ENCODE measurements around the gene GNAO1.

GNAO1 gene

DNA sequence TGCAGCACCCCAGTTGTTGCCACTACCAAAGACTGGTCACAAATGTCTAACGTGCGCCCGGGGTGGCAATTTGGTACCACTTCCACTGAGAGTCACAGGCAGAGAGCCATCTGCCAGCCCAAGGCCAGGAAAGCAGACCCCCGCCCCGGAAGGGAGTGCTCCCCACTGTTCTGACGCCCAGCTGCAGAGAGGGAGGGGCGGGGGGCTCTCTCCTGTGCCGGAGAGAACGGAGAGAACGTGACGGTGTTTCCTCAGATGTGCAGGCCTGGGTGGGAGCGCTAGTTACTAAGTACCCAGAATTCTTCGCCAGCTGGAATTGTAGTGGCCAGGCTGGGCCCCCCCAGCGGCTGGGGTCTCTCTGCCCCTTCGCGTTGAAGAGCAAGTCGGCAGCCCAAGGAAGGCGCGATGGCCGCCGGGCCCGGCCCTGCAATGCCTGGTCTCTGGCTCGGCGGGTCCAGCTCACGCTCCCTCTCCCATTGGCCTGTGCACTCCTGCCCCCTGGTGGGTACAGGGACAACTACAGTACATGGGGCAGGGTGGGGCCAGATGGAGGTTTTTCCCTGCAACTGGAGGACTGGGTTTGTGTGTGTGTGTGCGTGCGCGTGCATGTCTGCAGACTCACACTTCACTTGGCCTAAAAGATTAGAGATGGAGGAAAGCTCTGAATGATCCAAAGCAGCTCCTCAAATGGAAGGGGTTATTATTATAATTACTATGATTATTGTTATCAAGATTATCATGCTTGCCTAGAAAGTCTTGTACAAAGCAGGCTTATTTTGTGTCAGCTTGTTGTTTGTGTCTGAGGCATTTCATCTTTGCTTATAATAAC is 126.9 kb downstream of the GNAO1 start:
- DNase-seq: peak; percentile 55

GRCh38 chr16:56318827-56319140 is 127.5 kb downstream of the GNAO1 start:
- no peak for DNase-seq

GRCh38 chr16:56319376-56319775 is 128.1 kb downstream of the GNAO1 start:
- DNase-seq: no peak

GRCh38 chr16:56320056-56320455 is 128.8 kb downstream of the GNAO1 start:
- DNase-seq: no peak

DNA sequence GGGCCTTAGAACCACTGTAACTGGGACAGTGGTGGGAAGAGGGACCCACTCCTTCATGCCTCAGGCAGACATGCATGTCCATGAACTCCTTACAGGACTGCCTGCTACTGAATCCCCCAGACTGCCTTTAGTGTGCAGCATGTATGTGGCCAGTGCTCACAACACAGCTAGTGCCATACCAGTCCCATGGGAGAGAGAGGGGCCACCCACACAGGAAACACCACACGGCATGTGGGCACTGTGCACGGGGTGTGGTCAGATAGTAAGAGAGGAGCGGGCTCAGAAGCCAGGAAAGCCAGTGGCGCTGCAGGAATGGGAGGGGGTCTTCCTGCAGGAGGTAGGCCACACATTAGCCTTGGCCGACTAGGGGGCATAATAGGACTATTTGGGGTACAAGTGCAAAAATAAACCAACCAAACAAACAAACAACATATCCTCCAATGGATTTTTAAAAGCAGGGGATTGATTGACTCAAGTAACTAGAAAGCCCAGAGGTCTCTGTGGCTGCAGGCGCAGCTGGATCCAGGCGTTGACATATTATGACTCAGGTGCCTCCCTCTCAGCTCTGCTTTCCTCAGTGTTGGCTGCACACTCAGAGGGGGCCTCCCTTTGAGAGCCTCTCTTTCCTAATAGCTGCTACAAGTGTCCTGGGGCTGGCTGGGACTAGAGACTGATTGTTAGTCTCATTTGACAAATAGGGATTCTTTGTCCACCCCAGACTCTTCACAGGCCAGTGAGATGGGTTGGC is 129.7 kb downstream of the GNAO1 start:
- no peak for DNase-seq

DNA sequence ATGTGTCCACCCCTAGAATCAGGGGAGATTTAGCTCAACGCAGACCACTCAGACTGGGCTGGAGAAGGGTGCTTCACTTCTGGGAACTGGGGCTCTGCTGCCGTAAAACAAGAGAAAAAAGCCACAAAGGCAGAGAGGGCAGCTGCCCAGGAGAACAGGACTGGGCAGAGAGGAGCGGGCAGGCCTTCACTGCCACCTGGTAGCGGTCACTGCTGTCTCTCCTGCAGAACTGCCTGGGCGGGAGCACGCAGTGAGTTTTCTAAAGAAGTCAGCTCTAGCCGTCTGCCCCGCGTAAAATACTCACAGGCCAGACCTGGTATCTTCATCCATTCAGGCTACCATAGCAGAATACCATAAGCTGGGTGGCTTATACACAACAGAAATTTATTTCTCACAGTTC is 130.3 kb downstream of the GNAO1 start:
- DNase-seq: no peak

GRCh38 chr16:56324406-56324805 is 133.1 kb downstream of the GNAO1 start:
- no peak for DNase-seq

DNA sequence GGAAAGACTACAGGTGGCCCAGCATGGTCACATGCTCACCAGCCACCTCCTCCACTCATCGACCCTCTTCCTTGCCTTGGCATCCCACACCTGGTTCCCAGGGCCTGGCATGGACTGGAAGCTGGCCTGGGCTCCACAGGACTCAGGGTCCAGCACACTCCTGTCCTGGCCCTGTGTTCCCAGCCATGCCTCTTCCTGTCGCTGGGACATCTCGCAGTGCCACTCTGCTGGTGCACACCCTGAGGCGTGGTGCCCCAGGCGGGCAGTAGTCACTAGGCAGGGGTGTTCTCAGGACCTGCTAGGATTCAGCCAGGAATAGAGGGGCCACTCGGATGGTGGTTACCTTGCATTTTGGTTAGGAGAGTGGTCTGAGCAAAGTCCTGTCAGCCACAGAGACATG is 134.7 kb downstream of the GNAO1 start:
- no peak for DNase-seq

GRCh38 chr16:56327071-56327928 is 136.0 kb downstream of the GNAO1 start:
- DNase-seq: no peak

DNA sequence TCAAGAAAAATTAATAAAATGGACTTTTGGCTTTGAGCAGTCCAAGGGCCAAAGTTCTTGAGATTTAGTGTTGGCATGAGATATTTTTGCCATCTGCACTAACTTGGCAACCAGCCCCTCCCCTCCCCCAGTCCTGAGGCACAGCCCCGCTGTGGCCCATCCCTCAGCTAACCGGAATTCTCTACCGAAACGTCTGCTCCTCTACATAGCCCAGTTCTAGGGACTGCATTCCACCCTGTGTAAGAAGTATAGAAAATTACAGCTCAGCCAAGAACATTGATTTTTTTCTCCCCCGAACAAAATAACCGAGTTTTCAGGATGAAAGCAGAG is 136.6 kb downstream of the GNAO1 start:
- no peak for DNase-seq

- no peak for DNase-seq
These were observed 137.2 kb downstream of the GNAO1 start for GRCh38 chr16:56328276-56329022.

- no peak for DNase-seq
These were observed 138.6 kb downstream of the GNAO1 start for GRCh38 chr16:56329887-56330286.

DNA sequence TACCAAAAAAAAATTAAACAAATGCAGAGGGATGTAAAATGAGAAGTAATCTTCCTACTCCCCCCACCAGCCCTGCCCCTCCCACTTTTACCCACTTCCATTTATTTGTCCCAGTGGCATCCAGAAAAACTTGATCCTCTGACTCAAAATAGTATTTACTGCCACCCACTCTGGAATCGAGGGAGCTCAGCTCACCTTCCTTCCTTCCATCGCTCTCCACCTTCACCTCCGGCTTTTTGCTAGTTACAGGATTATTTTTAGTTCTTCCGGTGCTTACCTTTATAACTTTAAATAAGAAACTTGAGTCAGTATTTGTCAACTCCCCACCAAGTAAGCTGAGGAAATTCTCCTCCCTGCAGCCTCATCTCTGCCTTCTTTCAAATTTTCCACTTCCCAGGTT is 139.2 kb downstream of the GNAO1 start:
- DNase-seq: no peak

- no peak for DNase-seq
These were observed 140.1 kb downstream of the GNAO1 start for GRCh38 chr16:56331399-56331798.

DNA sequence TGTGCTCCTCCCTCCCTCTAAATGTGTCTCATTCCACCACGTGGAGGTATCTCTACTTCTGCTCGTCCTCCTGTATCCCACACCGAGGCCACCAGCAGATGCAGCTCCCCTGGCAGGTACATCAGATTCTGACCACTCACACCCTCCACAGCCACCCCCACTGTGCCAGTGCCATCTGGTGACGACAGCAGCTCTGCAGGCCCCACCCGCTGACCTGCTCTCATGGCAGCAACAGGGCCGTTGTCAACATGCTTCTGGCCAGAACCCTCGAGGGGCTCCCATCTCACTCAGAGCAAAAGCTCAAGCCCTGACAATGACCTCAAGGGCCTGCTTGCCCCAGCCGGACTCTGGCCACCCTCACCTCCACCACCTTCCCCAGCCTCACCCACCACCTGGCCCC is 140.6 kb downstream of the GNAO1 start:
- DNase-seq: no peak

DNA sequence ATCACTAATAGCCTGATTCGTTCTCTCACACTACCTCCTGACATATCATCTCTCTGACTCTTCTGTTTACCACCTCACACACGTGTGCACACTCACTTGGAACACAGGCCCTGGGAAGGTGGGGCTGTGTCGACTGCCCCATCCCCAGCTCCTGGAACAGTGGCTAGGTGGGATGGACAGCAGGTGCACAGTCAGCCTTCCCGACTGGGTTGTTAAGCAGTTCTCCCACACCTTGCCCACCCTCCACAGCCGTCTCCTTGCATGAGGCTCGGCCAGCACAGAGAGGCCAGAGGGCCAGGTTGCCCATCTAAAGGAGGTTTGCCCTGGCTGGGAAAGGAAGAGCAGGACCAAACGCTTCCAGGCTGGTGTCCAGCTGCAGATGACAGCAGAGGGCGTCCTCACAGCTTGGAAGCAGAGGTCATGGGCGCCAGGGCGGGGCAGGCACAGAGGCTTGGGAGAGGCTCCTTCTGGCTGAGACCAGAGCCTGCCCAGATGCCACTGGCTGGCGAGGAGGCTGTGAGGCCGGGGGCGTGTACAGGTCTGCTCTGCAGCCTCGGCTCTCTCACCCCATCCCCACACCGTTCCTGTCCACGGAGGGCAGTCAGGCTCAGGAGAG is 141.3 kb downstream of the GNAO1 start:
- no peak for DNase-seq

DNA sequence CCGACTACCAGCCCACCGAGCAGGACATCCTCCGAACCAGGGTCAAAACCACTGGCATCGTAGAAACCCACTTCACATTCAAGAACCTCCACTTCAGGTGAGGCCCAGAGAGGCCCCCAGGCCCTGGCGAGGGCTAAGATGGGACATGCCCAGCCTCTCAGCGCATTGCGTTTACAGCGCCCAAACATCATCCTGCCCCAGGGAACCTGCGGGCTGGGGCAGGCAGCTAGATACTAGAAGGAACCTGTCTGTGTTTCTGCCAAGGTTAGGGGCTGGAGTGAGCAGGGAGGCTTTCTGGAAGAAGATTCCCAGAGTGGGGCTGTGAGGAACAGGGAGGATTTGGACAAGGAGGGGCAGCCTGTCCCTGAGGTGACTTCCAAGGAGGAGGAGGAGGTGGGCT is 143.5 kb downstream of the GNAO1 start:
- DNase-seq: no peak

DNA sequence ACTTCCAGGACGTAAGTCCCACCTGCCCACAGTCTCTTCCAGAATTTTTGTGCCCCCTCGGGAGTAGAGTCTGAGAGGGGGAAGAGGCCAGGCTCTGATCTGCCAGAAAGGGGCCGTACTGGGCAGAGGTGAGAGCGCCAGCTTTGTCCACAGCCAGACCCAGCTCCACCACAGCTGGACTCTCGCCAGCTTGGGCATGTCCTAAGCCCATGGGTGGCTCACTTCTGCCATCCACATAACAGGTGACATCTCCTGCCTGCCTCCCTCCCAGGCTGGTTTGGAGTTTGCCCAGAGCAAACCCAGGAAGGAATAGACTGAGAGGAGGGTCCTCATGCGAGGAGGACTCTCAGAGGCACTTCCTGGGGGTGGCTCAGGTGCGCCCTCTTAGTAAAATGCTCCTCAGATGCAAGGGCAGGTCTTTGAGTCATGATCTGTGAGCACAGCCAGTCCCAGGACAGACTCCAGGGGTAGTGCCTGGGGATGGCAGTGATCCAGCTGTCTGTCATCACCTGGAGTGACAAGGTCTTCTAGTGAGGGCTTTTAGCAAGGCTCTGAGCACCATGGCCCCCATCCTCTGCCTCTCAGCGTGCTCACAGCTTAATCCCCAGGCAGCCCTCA is 144.9 kb downstream of the GNAO1 start:
- no peak for DNase-seq

DNA sequence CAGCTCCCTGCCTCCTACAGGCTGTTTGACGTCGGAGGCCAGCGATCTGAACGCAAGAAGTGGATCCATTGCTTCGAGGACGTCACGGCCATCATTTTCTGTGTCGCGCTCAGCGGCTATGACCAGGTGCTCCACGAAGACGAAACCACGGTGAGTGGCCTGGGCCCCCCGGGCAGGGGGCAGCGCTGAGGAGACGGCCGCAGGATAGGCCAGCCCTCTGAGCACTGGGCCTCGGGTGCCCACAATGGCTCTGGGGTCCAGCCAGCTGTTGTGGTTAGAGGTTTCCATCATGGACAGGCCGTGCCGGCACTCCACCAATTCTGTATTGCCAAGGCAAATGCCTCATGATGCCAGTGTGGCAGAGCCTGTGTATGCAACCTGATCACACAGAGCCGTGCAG is 145.4 kb downstream of the GNAO1 start:
- no peak for DNase-seq

- no peak for DNase-seq
These were observed 146.0 kb downstream of the GNAO1 start for GRCh38 chr16:56337131-56337857.

- no peak for DNase-seq
These were observed 146.6 kb downstream of the GNAO1 start for GRCh38 chr16:56337858-56338325.
